ENCODE measurements around the gene FCHO2. TPM values are rescaled to one million over a fixed set of nuclear protein-coding genes. Genes with fewer than 3 reads are reported as not detected.

Gene FCHO2
- total and polyA plus RNA-seq, 9 donors: 12.1 to 34.4 (median 26.0) TPM

- TF ChIP-seq POLR2A (IDR thresholded peaks at IDR 0.05): no peak
- TF ChIP-seq, protein P1, sequence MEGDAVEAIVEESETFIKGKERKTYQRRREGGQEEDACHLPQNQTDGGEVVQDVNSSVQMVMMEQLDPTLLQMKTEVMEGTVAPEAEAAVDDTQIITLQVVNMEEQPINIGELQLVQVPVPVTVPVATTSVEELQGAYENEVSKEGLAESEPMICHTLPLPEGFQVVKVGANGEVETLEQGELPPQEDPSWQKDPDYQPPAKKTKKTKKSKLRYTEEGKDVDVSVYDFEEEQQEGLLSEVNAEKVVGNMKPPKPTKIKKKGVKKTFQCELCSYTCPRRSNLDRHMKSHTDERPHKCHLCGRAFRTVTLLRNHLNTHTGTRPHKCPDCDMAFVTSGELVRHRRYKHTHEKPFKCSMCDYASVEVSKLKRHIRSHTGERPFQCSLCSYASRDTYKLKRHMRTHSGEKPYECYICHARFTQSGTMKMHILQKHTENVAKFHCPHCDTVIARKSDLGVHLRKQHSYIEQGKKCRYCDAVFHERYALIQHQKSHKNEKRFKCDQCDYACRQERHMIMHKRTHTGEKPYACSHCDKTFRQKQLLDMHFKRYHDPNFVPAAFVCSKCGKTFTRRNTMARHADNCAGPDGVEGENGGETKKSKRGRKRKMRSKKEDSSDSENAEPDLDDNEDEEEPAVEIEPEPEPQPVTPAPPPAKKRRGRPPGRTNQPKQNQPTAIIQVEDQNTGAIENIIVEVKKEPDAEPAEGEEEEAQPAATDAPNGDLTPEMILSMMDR (IDR thresholded peaks at IDR 0.05): no peak
- TF ChIP-seq EP300 (IDR thresholded peaks at IDR 0.05): no peak
- intact Hi-C loops (cut with DNase I): no loop called here
- H3K4me3 ChIP-seq: no peak overlapping the region
- no peak overlapping the region for H3K27ac ChIP-seq
- no peak for DNase-seq
- no peaks in the 10 kb centered on the region for H3K36me3 ChIP-seq
- no peaks in the 10 kb centered on the region for H3K9me3 ChIP-seq
- H3K4me1 ChIP-seq (ENCODE audit: insufficient read depth): no peaks in the 10 kb centered on the region
- H3K27me3 ChIP-seq: no peaks in the 10 kb centered on the region
These were observed 88.7 kb downstream of the FCHO2 start for GRCh38 chr5:73044546-73044945.

DNA sequence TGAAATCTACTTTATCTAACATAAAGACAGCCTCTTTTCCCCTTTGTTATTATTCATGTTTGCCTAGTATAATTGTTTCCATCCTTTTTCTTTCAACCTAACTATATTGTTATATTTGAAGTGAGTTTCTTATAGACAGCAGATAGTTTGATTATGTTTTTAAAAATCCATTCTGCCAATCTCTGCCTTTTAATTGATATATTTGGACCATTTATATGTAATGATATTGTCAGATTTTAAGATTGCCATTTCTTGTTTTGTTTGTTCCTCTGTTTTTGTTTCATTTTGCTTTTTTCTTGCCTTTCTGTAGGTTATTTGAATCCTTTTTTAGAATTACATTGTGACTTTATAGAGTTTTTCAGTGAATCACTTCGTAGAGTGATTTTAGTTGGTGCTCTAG, 89.8 kb downstream of the FCHO2 start:
- no peaks in the 10 kb centered on the region for H3K9me3 ChIP-seq
- no peaks in the 10 kb centered on the region for H3K27me3 ChIP-seq
- H3K4me1 ChIP-seq (ENCODE audit: insufficient read depth): no peaks in the 10 kb centered on the region
- H3K27ac ChIP-seq: no peak overlapping the region
- H3K36me3 ChIP-seq: no peaks in the 10 kb centered on the region
- no peak overlapping the region for H3K4me3 ChIP-seq
- WGBS, 3 donors: 84 to 92% (median 85%) methylated on average over 1 of the region's 1 CpG
- no peak for DNase-seq
- intact Hi-C loops (cut with DNase I): no loop called here
- no peak for TF ChIP-seq POLR2A (IDR thresholded peaks at IDR 0.05)
- TF ChIP-seq EP300 (IDR thresholded peaks at IDR 0.05): no peak
- TF ChIP-seq, protein P1 (IDR thresholded peaks at IDR 0.05): no peak

- H3K4me1 ChIP-seq (ENCODE audit: insufficient read depth): no peaks in the 10 kb centered on the region
- H3K4me3 ChIP-seq: no peak overlapping the region
- no peaks in the 10 kb centered on the region for H3K36me3 ChIP-seq
- DNase-seq: no peak
- TF ChIP-seq EP300 (IDR thresholded peaks at IDR 0.05) (no peak), POLR2A (IDR thresholded peaks at IDR 0.05) (no peak)
- TF ChIP-seq, protein P1 (IDR thresholded peaks at IDR 0.05): no peak
- intact Hi-C loops (cut with DNase I): no loop called here
- H3K27ac ChIP-seq: no peak overlapping the region
- no peaks in the 10 kb centered on the region for H3K9me3 ChIP-seq
- H3K27me3 ChIP-seq: no peaks in the 10 kb centered on the region
- 17 to 36% (median 23%) methylated on average over 2 of the region's 2 CpGs for WGBS, 3 donors
These were observed 105.8 kb downstream of the FCHO2 start for GRCh38 chr5:73061593-73061992.

- TF ChIP-seq POLR2A (IDR thresholded peaks at IDR 0.05) (no peak), EP300 (IDR thresholded peaks at IDR 0.05) (no peak)
- TF ChIP-seq, protein P1 (IDR thresholded peaks at IDR 0.05): no peak
- intact Hi-C loops (cut with DNase I): no loop called here
- DNase-seq: no peak
- no peaks in the 10 kb centered on the region for H3K36me3 ChIP-seq
- WGBS, 3 donors: 87 to 97% (median 91%) methylated on average over 2 of the region's 2 CpGs
- H3K4me1 ChIP-seq (ENCODE audit: insufficient read depth): no peaks in the 10 kb centered on the region
- no peaks in the 10 kb centered on the region for H3K9me3 ChIP-seq
- H3K27ac ChIP-seq: no peak overlapping the region
- H3K27me3 ChIP-seq: no peaks in the 10 kb centered on the region
- no peak overlapping the region for H3K4me3 ChIP-seq
These were observed 110.6 kb downstream of the FCHO2 start for GRCh38 chr5:73066466-73066865.

- intact Hi-C loops (cut with DNase I): no loop called here
- Histone ChIP-seq H3K4me3 (no peak overlapping the region), H3K27me3 (no peaks in the 10 kb centered on the region), H3K27ac (no peak overlapping the region), H3K9me3 (no peaks in the 10 kb centered on the region), H3K36me3 (no peaks in the 10 kb centered on the region), H3K4me1 (ENCODE audit: insufficient read depth) (no peaks in the 10 kb centered on the region)
- WGBS, 3 donors: 89 to 98% (median 94%) methylated on average over 1 of the region's 1 CpG
- TF ChIP-seq EP300 (IDR thresholded peaks at IDR 0.05): no peak
- TF ChIP-seq, protein P1 (IDR thresholded peaks at IDR 0.05): no peak
- DNase-seq: no peak
These were observed 111.4 kb downstream of the FCHO2 start for GRCh38 chr5:73067213-73067612.
